GM18511 (cell line): ENCODE measurements around the gene FLG.
"Not testable (repeated sequence)": the region's sequence is repeated elsewhere in the genome, so short reads cannot be mapped to it uniquely, and the experiment has no call there.

Experiments used
- ATAC-seq: cut with Tn5 transposase; IDR thresholded peaks from one replicate; pipeline ENCODE4 v1.9.1; 2021; ENCODE audit warnings: mild to moderate bottlenecking, moderate library complexity; ENCODE audit not compliant: unreplicated experiment

Gene FLG

DNA sequence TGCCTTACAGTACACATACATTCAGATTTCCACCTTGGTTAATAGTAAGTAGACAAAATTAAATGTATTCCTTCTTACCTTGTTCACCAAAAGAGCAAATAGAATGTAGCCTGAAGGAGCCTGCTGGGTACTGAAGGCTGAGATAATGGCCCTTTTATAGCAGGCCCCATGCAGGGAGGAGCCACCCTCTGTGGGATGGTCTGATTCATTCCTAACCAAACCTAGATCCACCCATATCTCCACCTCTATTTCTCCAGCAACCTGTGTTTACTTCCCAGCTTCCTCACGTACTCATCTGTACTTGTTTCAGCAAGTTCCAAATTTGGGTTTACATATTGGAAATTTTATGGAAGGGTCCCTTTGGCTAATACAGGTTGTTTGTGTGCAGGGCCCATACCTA lies at the start of gene FLG:
Gene FLG, minus strand, starts transcription at position 129 of the 400 bp plus-strand sequence. CDS start 9,783 bp downstream, outside the sequence.
- ATAC-seq: no peak

DNA sequence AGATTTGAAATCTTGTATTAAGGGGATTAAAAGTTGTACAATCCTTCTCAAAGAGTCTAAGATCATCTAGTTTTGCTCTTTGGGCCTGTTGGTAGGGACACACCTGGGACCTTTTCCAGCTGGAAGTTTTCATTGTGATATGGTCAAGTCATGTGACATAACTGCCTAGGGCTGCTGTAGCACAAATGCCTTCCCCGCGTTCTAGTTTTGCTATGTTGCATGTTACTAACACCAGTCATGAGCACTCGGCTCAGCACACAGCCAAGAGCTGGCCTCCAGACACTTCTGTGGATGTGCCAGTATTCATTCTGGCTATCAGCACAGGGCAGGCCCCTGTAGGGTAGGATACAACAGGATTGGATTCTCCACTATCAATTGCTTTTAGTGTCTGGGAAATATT lies 49.4 kb upstream of the FLG start:
- no peak for ATAC-seq

DNA sequence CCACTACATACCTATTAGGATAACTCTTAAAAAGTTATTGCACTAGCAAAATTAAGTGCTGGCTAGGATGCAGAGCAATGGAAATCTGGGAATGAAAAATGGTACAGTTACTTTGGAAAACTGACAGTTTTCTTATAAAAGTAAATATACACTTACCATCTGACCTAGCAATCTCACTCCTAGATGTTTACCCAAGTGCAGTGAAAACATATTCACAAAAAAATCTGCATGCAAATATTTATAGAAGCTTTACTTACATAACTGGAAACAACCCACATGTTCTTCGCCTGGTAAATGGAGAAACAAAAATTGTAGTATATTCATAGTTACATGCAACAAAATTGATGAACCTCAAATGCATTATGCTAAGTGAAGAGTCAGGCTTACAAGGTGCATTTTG lies 47.6 kb upstream of the FLG start:
- no peak for ATAC-seq

- ATAC-seq: no peak
Measured at GRCh38 chr1:152367436-152367835, 42.4 kb upstream of the FLG start.

- no peak for ATAC-seq
Measured at GRCh38 chr1:152359906-152360305, 34.9 kb upstream of the FLG start, which contains the start of gene FLG2. FLG2 (minus strand) TSS chr1:152360006; CDS start chr1:152358884, 1,122 bp downstream.

GRCh38 chr1:152356736-152357135 lies 31.7 kb upstream of the FLG start:
- no peak for ATAC-seq

- ATAC-seq: no peak
Measured at GRCh38 chr1:152349611-152350010, 24.6 kb upstream of the FLG start.

DNA sequence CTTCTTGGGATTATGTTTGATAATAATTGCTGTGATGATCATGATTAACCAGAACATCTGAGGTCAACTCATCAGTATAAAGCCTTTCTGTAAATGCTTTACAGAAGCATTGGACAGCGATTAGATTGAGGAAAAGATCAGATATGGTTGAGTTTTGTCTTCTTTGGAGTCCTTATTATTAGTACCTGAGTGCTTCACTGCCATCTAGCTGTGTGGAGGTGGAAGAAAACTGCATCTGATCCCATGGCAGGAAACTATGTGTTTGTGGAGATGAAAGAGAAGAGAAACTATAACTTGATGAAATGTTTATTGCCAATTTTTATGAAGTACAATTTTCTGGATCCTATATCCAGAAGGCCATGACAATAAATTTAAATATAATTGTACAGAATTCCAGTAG lies 23.4 kb upstream of the FLG start:
- ATAC-seq: no peak

GRCh38 chr1:152347116-152347728 lies 22.2 kb upstream of the FLG start:
- no peak for ATAC-seq

GRCh38 chr1:152344438-152344837 lies 19.4 kb upstream of the FLG start:
- ATAC-seq: no peak

GRCh38 chr1:152343006-152343405 lies 18.0 kb upstream of the FLG start:
- no peak for ATAC-seq

GRCh38 chr1:152335399-152335798 lies 10.4 kb upstream of the FLG start:
- no peak for ATAC-seq

DNA sequence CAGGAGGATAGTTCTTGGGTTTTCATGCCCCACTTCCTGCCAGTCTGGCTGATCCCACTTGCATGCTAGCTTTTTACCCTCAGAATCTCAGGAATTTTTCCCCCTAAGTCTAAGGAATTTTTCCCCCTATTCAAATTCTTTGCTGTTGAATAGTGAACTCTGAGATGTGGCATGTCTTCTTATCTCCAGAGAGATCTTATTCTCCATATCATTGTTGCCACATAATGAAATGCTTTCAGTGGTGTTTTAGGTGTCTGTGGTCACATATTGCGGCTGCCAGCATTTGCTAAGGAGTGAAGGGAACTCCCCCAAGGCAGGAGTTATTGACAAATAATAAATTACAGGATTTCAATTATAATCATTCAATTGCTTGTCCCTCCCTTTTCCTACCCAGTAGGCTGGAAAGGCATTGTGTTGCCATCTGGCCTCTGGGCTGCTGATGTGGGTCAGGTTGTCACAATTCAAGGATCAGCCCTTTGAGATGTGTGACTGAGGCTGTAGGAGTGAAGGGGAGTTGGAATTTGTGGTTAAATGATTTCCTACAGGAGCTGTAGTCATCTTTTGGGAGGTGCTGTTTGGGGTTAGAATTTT lies 3.9 kb upstream of the FLG start:
- no peak for ATAC-seq

- ATAC-seq: no peak
Measured at GRCh38 chr1:152313970-152314369, 11.1 kb downstream of the FLG start.

DNA sequence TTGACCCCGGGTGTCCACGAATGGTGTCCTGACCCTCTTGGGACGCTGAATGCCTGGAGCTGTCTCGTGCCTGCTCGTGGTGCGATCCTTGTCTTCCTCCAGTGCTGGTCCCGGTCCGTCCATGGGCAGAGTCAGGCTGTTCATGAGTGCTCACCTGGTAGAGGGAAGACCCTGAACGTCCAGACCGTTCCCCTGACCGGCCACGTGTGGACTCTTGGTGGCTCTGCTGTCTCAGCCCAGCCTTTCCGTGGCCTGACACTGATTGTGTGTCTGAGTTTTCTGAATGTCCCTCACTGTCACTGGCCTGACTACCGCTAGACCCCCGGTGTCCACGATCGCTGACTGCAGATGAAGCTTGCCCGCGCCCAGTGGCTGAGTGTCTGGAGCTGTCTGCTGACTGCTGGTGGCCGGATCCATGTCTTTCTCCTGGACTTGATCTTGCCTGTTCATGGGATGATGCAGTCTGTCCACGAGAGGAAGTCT lies 11.7 kb downstream of the FLG start:
- ATAC-seq: no peak

DNA sequence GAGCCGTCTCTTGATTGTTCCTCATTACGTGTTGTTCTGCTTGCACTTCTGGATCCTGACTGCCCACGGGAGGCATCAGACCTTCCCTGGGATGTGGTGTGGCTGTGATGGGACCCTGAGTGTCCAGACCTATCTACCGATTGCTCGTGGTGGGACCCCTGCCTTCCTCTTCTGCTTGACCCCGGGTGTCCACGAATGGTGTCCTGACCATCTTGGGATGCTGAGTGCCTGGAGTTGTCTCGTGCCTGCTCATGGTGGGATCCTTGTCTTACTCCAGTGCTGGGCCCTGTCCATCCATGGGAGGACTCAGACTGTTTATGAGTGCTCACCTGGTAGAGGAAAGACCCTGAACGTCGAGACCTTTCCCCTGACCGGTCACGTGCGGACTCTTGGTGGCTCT lies 12.9 kb downstream of the FLG start:
- ATAC-seq: not testable (repeated sequence)

- ATAC-seq: no peak
Measured at GRCh38 chr1:152309955-152310354, 15.1 kb downstream of the FLG start.

DNA sequence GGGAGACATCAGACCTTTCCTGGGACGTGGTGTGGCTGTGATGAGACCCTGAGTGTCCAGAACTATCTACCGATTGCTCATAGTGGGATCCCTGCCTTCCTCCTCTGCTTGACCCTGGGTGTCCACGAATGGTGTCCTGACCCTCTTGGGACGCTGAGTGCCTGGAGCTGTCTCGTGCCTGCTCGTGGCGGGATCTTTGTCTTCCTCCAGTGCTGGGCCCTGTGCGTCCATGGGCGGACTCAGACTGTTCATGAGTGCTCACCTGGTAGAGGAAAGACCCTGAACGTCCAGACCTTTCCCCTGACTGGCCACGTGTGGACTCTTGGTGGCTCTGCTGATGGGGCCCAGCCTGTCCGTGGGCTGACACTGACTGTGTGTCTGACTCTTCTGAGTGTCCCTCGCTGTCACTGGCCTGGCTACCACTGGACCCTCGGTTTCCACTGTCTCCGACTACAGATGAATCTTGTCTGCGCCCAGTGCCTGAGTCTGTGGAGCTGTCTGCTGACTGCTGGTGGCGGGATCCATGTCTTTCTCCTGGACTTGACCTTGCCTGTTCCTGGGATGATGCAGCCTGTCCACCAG lies 15.6 kb downstream of the FLG start:
- not testable (repeated sequence) for ATAC-seq

- not testable (repeated sequence) for ATAC-seq
Measured at GRCh38 chr1:152308758-152309157, 16.3 kb downstream of the FLG start.

- not testable (repeated sequence) for ATAC-seq
Measured at GRCh38 chr1:152307970-152308369, 17.1 kb downstream of the FLG start.

DNA sequence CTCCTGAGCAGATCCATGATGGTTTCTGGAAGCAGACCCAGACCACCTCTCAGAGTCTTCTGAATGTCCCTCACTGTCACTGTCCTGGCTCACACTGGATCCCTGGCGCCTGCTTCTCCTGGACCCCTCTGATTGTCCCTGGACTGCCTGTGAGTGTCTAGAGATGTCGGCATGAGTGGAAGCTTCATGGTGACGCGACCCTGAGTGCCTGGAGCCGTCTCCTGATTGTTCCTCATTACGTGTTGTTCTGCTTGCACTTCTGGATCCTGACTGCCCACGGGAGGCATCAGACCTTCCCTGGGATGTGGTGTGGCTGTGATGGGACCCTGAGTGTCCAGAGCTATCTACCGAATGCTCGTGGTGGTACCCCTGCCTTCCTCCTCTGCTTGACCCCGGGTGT lies 18.9 kb downstream of the FLG start:
- not testable (repeated sequence) for ATAC-seq

- ATAC-seq: not testable (repeated sequence)
Measured at GRCh38 chr1:152304773-152305172, 20.3 kb downstream of the FLG start.
